Measurements from ENCODE around the gene CCDC85C.
A peak's percentile ranks its signal among the peaks of the same experiment; 100 is the strongest.

The CCDC85C gene

GRCh38 chr14:99608591-99608990 is 4.6 kb upstream of the CCDC85C start:
- no peak overlapping the region for H3K4me3 ChIP-seq (ENCODE audit: low read depth, low read length)

- H3K4me3 ChIP-seq (ENCODE audit: low read depth, low read length), result no peak overlapping the region
Measured at GRCh38 chr14:99606359-99606758, 2.4 kb upstream of the CCDC85C start.

DNA sequence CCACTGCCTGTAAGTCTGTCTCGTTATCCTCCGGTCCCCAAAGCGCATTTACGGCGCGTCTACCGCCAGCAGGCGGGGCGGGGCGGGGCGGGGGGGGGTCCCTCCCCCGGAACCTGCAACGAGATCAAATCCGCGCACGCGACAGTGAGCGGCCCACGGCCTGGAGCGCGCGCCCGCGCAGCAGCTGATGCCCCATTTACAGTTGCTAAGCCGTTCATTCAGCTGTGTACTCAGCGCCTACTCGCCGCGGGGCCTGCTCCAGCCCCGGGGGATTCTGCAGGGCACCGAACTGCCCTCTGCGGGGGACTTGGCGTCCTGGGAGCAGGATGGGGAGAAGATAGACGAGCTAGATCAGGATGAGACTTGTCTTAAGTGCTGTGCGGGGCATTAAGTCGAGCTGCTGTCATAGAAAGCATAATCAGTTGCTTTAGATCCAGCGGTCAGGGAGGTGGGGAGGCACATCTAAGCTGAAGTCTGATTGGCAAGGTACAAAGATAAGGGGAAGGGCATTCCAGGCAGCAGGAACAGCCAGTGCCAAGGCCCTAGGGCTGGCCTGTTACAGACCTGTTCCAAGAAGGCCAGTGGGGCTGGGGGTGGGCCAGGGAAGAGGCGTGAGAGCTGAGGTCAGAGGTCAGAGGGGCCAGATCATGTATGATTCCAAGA is 1.4 kb upstream of the CCDC85C start:
- peak overlapping the region; percentile 52 for H3K4me3 ChIP-seq (ENCODE audit: low read depth, low read length)

DNA sequence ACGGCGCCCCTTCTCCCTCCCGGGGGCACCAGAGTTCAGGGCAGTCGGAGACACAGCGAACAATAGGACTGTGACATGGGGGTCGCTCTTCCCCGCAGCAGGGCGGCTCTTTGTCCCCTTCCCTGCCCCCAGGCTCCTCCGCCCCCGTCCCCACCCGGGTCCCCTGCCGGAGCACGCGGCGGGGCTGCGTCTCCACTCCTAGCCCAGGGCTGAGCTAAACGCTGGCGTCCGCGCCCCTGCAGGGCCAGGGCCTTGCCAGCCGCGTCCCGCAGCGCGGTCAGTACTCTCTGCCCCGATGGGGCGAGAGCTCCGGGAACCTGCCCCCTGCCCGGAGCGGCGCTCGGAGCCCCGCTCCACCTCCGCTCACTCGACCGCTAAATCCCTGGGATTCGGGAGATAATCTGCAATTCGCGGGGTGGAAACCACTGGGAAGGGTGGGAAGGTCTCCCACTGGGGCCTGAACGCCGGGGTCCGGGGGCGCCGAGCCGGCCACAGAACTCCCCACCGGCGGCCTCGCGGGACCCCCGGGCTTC is 825 bp upstream of the CCDC85C start:
- H3K4me3 ChIP-seq (ENCODE audit: low read depth, low read length), result peak overlapping the region; percentile 52

DNA sequence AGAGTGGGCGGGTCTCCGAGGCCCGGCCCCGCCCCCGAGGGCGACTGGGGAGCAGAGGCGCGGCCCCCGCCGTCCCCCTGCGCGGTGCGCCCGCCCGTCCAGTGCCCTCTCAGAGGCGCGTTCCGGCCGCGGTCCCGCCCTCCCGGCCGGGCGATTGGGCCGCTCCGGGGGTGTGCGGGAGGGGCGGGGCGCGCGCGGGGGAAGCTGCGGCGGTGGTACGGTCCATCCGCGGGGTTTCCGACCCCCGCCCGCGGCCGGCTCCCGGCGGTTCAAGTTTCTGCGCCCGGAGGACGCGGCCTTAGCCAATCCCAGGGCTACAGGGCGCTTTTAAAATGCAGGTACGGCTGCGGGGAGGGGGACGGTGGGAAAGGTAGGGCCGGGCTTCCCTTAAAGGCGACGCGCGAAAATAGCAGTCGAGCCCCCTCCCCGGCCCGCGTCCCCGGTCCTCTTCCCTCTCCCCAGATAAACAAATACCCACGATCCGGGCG is 315 bp upstream of the CCDC85C start:
- H3K4me3 ChIP-seq (ENCODE audit: low read depth, low read length), result peak overlapping the region; percentile 52

GRCh38 chr14:99602788-99603415 is 1.1 kb downstream of the CCDC85C start:
- H3K4me3 ChIP-seq (ENCODE audit: low read depth, low read length), result peak overlapping the region; percentile 57

DNA sequence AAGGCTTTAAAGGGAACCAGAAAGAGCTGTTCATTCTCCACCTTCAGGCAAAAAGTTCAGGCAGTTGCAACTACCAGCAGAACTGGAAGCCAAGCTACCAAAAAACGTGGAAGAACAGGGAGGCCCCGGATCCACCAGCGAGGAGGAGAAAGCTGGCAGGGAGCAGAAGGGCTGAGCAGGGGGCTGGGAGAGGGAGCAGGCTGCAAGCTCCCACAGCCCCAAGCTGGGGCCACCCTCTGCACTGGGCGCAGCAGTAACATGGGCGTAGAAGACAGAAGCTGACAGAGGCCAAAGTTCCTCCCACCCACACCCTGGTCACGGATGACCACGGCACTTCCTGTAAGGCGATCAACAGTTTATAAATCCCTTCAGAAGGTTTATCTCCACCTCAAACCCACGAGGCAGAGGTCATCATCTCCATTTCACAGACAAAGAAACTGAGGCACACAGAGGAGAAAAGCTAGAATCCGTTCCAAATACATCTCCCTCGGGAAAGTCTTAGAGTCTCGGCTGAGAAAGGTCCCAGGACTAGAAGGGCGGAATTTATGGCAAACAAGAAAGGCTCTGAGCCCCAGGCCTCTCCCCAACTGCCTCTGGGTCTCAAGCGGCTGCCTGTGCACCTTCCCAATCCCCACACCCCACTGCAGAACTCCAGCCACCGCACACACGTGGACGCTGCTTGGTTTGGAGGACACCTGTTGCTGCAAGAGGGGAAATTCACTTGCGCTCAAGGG is 1.8 kb downstream of the CCDC85C start:
- H3K4me3 ChIP-seq (ENCODE audit: low read depth, low read length), result peak overlapping the region; percentile 57

GRCh38 chr14:99601361-99601831 is 2.6 kb downstream of the CCDC85C start:
- H3K4me3 ChIP-seq (ENCODE audit: low read depth, low read length), result no peak overlapping the region

DNA sequence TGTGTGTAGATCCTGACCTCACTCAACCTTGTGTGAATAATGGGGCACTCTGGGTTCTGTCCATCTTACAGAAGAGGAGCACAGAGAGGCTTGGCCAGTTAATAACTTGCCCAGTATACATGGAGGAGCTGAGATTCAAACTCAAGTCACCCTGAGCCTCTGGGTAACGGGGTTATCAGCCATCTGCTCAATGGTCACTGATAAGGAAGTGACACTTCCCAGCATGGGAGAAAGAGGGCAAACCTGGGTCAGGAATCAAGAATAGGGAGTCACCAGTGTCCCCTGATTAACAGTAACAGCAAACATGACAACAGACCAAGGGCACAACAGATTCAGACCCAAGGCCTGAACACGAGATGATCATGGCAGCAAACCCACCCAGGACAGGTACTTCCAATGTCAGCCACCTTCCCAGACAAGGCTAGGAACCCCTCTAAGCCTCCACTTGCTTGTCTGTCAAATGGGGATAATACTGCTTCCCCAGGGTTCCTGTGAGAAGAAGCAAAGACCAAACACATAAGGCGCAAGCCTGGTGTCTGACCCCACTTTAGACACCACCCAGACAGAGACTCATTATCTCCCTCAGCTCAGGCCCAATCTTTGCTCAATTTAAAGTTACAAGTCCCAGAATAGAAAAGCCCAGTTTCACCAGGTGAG is 3.6 kb downstream of the CCDC85C start:
- H3K4me3 ChIP-seq (ENCODE audit: low read depth, low read length), result no peak overlapping the region

DNA sequence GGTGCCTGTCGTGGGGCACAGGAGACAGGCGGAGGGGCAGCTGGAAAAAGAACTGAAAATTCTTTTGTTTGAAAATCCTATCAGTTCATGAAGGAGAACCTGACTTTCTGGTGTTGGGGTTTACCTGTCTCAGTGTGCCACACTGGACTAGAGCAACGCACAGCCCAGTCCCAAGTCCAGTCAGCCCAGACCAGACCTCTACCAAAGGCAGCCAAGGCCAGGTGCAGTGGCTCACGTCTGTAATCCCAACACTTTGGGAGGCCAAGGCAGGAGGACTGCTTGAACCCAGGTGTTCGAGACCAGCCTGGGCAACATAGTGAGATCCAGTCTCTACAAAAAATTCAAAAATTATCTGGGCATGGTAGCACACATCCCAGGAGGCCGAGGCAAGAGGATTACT is 4.6 kb downstream of the CCDC85C start:
- no peak overlapping the region for H3K4me3 ChIP-seq (ENCODE audit: low read depth, low read length)

DNA sequence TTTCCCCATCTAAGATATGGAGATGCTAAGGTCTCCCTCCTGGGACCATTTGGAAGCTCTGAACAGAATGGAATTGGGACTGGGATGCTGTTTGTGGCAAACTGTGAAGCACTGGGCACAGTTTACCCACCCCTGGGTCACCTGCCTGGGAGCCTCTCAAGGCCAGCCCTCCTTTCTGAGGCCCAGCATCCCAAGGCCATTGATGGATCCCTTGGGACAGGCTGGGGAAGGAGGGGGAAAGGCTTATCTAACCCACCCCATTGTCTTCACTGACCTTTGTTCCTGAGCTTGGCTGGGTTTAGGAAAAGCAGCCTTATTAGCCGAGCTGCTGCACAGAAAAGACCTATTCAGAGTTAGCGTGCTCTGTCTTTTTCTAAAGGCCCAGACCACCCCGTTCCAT is 5.2 kb downstream of the CCDC85C start:
- H3K4me3 ChIP-seq (ENCODE audit: low read depth, low read length), result no peak overlapping the region

DNA sequence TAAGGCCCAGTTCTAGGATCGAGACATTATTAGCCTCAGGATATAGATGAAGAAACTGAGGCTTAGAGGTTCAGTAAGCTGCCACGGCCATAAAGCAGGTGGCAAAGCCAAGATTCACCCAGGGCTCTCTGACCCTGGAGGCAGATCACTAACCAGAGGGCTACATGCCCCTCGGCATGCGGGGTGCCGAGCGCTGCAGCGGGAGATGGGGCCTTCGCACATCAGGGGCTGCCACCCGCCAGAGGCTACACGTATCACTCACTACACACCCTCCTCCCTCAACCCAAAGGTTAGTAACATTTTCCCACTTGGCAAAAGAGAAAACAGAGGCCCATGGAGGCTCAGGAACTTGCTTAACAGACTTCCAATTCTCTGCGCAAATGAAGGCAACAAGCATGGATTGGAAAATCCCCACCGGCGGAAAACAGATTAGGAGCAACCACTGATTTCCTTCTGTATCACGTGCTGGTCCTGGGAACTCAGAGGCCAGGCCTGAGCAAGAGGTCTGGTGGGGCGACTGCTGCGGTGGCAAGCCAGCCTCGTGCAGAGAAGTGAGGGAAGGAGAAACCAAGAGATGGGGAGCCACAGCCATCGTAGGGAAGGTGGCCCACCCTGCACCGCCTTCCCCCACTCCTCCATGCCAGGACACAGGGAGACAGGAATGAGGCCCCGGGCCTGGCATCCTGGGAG is 6.0 kb downstream of the CCDC85C start:
- no peak overlapping the region for H3K4me3 ChIP-seq (ENCODE audit: low read depth, low read length)

DNA sequence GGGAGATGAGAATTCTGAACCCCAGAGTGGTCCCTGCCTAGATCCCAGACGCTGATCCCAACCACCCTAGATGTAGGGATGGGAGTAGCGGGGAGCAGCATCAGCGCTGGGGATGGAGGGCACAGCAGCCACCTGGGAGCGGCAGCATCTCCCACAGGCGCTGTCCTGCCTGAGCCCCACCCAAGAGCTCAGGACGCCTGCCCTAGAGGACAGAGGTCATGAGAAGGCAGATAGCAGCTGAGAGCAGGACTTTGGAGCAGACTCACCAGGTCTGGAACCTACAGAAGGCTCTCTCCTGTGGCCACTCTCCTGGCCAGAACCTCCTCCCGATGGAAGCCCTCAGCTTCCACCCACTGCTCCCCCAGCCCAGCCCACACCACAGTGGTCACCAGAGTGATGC is 7.2 kb downstream of the CCDC85C start:
- no peak overlapping the region for H3K4me3 ChIP-seq (ENCODE audit: low read depth, low read length)

- H3K4me3 ChIP-seq (ENCODE audit: low read depth, low read length), result no peak overlapping the region
Measured at GRCh38 chr14:99596071-99596627, 7.9 kb downstream of the CCDC85C start.

DNA sequence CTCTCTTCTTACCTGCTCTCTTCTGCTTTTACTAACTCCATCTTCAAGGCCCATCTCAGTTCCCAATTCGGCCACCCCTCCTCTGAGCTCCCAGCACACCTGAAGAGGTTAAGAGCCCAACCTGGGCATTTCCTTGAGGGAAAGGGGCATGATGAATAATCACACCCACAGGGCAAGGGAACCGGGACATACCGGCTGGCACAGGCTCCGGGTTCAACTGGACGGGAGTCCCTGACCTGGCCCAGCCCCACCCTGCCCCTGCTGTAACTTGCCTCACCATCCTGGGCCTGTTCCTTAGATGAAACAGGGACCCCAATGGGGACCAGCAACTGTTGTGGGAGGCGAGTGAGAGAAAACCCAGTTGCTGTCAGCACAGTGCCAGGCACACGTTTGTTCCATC is 8.5 kb downstream of the CCDC85C start:
- H3K4me3 ChIP-seq (ENCODE audit: low read depth, low read length), result no peak overlapping the region

DNA sequence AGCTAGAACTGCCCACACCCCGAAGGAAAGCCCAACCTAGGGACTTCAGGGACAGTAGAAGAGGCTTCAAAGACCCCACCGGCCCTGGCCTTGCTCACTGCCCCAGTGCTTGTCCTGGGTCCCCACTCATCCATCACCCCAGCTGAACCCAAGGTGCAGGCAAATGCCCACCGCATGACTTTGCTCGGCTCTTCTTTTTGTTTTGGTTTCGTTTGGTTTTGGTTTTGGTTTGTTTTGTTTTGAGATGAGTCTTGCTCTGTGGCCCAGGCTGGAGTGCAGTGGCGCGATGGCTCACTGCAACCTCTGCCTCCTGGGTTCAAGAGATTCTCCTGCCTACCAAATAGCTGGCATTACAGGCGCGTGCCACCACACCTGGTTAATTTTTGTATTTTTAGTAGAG is 9.0 kb downstream of the CCDC85C start:
- H3K4me3 ChIP-seq (ENCODE audit: low read depth, low read length), result no peak overlapping the region

DNA sequence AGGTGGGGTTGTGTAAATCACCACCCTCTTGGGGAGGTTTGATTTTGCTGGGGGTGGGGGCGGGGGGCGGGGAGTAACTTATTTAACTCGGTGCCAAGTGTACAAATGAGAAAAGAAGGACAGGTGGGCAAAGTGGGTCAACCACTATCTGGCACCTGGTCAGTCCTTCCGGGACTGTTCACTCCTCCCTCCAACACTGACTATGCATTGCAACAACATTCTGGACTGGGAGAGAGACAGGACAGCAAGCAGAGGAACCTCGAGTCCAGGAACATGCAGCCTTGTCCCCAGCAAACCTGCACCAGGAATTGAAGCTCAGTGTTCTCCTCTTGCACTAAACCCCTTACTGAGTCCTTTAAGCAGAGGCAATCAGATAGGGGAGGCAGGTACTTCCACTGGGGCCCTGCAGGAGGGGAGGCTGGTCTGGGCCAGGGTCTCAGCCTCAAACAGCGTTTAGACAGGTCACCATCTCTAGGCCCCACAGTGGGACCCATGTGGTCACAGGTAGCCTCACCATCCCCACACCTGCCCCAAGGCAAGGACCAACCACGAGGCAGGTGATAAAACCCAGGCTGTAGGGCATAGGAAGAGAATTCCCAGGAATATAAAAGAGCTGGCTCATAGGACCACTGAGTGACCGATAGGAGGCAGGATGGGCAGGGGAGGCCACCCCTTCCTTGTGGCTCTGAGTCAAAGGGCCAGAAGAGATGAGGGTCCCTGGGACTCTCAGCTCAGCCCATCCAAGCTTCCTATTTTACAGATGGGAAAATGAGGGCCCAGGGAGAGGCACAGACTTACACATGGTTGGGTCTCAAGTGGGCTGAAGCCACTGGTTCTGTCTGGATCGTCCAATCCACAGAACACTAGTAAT is 9.8 kb downstream of the CCDC85C start:
- H3K4me3 ChIP-seq (ENCODE audit: low read depth, low read length), result no peak overlapping the region

- H3K4me3 ChIP-seq (ENCODE audit: low read depth, low read length), result no peak overlapping the region
Measured at GRCh38 chr14:99592933-99593753, 10.9 kb downstream of the CCDC85C start.

All from iPS-11a (cell line).